K562 (cell line): Measurements from ENCODE around the gene ANO10. TPM values are rescaled to one million over a fixed set of nuclear protein-coding genes. Genes with fewer than 3 reads are reported as not detected.

ENCODE experiments used
- BRF1 ChIP-seq: IDR thresholded peaks from 3 replicates; pipeline ENCODE4 v1.6.1; 2011; ENCODE audit warnings: borderline replicate concordance, mild to moderate bottlenecking; ENCODE audit not compliant: insufficient read length; ENCODE audit errors: extremely low read depth
- CHD1 ChIP-seq: fragments of 200-600 bp; sonication (generic); IDR thresholded peaks from one replicate; pipeline ENCODE4 v1.6.1; 2012; ENCODE audit warnings: mild to moderate bottlenecking, moderate library complexity, low read length, inconsistent platforms
- E2F1 ChIP-seq: sonication (generic); formaldehyde crosslinking; IDR thresholded peaks from 2 replicates; pipeline ENCODE4 v1.8.1; 2023; ENCODE audit warnings: mild to moderate bottlenecking, missing genetic modification reagents, moderate library complexity
- MLLT1 ChIP-seq, 2 experiments: fragments of 450-650 bp; IDR thresholded peaks; 2 replicates each; pipeline ENCODE4 v1.6.1; 2016
- RBM25 ChIP-seq: fragments of 200-400 bp; formaldehyde crosslinking; IDR thresholded peaks from 2 replicates; pipeline ENCODE4 v1.6.1; 2018; ENCODE audit warnings: low read length, low read depth, moderate library complexity; ENCODE audit not compliant: severe bottlenecking
- RFX5 ChIP-seq: IDR thresholded peaks from 2 replicates; pipeline ENCODE4 v1.6.1; 2011; ENCODE audit warnings: low read depth, mild to moderate bottlenecking, improper control_type of control experiment, low read length
- RREB1 ChIP-seq: fragments of 250-450 bp; sonication (Bioruptor Pico); IDR thresholded peaks from 2 replicates; pipeline ENCODE4 v1.4.0; 2020
- ZNF277 ChIP-seq: fragments of 250-450 bp; sonication (Bioruptor Pico); IDR thresholded peaks from 2 replicates; pipeline ENCODE4 v1.8.0; 2022; ENCODE audit warnings: inconsistent platforms, mild to moderate bottlenecking, moderate library complexity, borderline replicate concordance
- ZNF609 ChIP-seq: sonication (generic); formaldehyde crosslinking; IDR thresholded peaks from 2 replicates; pipeline ENCODE4 v1.8.1; 2023; ENCODE audit warnings: missing genetic modification reagents, mild to moderate bottlenecking, borderline replicate concordance
- polyA plus RNA-seq, 8 experiments: library from polyadenylated mRNA; depleted of rRNA in 4 of 8; stranded (reverse) in 5 of 8; unstranded in 3 of 8; fragments of >200 nt; fragmentation: Nextera tagmentation in 2 of 8; fragmentation: Illumina TruSeq in 1 of 8; extraction: Ambion mirVana in 2 of 8; extraction: Trizol in 1 of 8; gene quantifications; 2 replicates each; pipeline versions ENCODE4 v1.2.1 to v1.2.3, GENCODE V29; 2011 to 2014; ENCODE audit warnings: inconsistent platforms in 1 of 8, missing spikeins in 1 of 8
- total RNA-seq, 7 experiments: library from RNA; depleted of rRNA in 6 of 7; stranded (reverse); fragments of >200 nt in 6 of 7; fragmentation: Illumina TruSeq in 2 of 7; extraction: Trizol in 2 of 7; gene quantifications; 2 replicates each; pipeline versions ENCODE4 v1.2.1 to v1.2.3, GENCODE V29; 2011 to 2021; ENCODE audit warnings: low replicate concordance in 1 of 7

The ANO10 gene
- total and polyA plus RNA-seq, 9 of the 15 experiments (the other 6 are each of a cell fraction or from before 2014, with no cell fraction given), result 6.4 to 46.0 (median 32.3) TPM

- TF ChIP-seq RREB1, result peak; percentile 99
- TF ChIP-seq E2F1 (CRISPR knock-in tag), result no peak
- no peak for TF ChIP-seq RBM25
- TF ChIP-seq CHD1, result no peak
- no peak; a peak in 1 of 4 replicates for TF ChIP-seq MLLT1 (IDR thresholded peaks at IDR 0.05)
- TF ChIP-seq RFX5, result no peak
- no peak for TF ChIP-seq BRF1
- no peak for TF ChIP-seq ZNF609 (CRISPR knock-in tag)
- no peak for TF ChIP-seq ZNF277 (CRISPR knock-in tag)
Measured at GRCh38 chr3:43584043-43584826, 37.6 kb downstream of the ANO10 start (continued).
